MV-4-11 (cell line): ENCODE data around the gene SLC16A3.
"Not testable (repeated sequence)": the region's sequence is repeated elsewhere in the genome, so short reads cannot be mapped to it uniquely, and the experiment has no call there.

Experiments
- DNase-seq: peaks from one replicate; lab custom pipeline; 2025; lab: John Stamatoyannopoulos, UW

Gene SLC16A3

DNA sequence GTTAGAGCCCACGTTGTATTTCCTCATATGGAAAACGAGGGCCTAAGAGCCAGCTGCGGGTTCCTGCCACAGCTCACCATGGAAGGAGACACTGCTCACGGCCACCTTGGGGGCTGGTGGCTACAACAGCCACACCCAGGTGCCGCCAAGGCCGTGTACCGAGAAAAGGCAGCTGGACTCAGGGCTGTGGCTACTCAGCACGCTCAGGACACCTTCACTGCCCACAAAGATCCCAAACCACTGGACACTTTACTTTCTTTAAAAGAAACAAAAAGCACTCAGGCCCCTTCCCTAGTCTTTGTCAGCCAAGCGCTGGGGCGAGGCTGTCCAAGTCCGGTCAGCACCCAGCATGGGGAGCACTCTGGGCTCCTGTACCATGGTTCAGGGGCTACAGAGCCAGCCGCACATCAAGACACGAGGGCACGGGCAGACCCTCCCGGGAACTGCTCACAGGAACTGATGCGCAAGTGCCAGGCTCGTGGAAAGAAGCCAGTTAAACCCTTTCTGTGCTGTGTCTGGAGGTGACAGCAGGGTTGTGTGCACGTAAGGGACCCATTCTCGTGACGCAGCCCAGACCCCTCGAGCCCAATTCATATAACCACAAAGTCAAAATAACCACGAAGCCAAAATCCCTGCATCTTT is 18.5 kb downstream of the SLC16A3 start:
- peak; percentile 24 for DNase-seq

DNA sequence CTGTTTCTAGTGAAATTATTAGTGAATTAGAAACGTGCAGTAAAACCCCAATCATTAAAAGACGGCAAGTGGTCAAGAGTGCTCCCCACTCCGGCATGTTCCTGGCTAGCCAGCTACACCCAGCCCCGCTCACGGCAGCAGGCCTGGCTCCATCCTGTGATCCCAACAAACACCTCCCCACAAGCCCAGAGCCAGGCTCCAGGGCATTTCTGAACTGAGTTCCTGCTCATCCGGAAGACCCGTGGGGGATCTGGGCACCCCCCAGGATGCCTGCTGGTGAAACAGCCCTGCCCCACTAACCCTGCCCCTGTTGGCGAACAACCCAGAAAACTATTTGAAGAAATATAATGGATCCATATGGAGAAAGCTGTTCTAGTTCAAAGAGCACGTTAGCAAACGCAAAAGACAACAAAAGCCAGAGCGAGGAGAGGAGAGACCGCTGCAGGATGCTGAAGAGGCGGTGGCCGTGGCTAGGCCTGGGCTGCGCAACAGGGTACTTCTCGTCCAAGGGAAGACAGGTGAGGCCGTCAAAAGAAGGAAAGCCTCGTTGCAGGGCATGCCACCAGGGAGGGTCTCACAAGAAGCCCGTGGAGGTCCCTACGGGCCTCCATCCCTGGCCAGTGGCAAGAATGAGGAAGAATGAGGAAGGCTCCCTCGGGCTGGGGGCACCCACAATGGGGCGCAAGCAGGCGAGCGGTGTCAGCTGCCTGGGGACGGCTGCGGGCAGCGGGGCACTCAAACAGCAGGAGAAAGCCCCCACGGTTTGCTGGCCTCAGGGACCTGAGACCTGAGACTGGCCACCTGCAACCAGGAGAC is 19.2 kb downstream of the SLC16A3 start:
- DNase-seq: no peak

GRCh38 chr17:82248815-82249674 is 20.2 kb downstream of the SLC16A3 start:
- no peak for DNase-seq

DNA sequence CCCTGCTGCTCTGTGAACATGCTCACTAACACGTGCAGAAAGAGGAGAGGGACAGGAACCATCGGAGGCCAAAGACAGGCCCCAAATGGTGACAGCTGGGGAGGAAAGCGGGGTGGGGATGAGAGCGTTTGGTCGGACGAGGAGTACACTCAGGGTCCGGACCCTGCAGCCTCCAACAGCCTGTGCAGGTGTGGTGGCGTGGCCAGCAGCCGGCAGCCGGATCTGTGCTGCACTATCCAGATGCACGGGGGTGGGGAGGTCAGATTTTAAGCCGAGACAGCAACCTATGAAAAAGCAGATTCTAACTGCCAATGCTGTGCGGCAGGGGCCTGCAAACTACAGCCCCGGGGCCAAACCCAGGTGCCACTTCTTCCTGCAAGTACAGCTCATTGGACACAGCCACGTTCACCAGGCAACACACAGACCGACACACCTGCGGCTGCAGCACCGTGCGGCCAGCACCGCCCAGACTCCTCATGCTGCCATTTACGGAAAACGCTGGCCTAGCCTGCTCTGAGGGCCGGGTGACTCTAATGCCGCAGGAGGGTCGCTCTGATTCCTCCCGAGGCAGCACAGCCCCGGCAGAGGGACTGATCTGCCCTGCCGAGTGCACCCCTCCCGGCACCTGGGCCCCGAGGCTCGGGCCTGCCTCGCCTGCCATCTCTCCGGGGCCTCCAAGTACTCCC is 21.2 kb downstream of the SLC16A3 start:
- no peak for DNase-seq

DNA sequence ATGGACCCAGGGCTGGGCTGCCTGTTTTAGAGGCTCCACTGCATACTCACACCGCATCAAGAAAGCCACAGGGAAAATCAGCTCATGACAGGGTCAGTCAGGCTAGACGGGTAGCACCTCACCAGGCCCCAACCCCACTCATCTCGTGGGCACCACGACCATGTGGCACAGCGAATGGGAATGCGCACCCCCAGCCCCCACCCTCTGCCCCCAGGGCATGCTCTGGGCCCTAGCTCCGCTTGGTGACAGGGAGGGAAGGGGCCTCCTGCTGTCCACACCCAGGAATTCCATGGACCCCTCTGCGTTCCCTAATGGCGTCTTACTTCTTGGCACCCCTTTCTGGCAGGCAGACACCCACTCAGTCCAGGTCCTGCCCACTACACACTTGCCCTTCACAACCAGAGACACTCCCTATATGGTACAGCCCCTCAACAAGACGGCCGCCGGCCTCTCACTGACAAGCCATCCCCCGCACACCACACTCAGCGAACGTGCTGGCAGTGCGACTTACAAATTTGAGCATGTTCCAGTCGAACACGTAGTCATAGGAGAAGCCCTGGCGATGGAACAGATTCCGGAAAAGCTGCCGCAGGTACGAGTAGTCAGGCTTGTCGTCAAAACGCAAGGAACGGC is 22.1 kb downstream of the SLC16A3 start:
- no peak for DNase-seq

GRCh38 chr17:82252511-82253178 is 23.8 kb downstream of the SLC16A3 start:
- DNase-seq: no peak

DNA sequence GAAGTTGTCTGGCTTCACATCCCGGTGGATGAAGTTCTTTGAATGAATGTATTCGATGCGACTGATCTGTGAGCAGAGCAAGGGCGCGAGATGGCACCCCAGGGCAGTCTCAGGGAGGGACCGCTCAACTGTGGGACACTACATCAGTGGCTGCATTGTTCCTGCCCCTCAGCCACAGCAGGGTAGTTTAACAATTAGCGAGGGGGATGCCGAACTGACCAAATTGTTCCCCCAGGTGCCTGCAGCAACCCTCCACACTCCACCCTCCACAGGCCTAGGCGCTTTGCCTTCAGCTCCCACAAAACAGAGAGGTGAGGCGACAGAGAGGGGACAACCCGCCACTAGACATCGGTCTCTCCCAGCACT is 24.3 kb downstream of the SLC16A3 start:
- DNase-seq: no peak

- DNase-seq: not testable (repeated sequence)
Observed at GRCh38 chr17:82254096-82254495, 25.3 kb downstream of the SLC16A3 start.

- not testable (repeated sequence) for DNase-seq
Observed at GRCh38 chr17:82254746-82255145, 25.9 kb downstream of the SLC16A3 start.

DNA sequence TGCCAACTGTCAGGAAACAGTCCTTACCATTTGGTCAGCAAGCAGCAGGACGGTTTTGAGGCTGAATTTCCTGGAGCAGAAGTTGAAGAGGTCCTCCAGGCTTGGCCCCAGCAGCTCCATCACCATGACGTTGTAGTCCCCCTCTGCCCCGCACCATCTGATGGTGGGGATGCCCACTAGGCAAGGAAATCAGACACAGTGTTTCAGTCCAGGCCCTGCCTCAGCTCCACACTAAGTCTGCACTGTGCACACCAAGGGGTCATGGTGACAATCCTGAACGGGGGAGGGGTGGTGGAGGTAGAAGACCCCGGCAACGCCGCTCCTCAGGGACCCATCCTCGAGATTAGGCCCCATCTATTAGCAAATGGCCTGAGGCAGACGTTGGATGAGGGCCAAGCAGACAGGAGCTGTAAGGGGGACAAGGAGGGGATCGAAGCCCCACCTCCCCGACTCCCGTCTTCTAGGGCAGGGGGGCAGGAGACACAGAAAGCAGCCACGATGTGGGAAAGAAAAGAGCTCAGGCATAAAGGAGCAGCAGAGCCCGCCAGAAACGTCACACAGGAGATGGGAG is 26.6 kb downstream of the SLC16A3 start:
- no peak for DNase-seq

GRCh38 chr17:82256242-82256885 is 27.5 kb downstream of the SLC16A3 start:
- DNase-seq: no peak

DNA sequence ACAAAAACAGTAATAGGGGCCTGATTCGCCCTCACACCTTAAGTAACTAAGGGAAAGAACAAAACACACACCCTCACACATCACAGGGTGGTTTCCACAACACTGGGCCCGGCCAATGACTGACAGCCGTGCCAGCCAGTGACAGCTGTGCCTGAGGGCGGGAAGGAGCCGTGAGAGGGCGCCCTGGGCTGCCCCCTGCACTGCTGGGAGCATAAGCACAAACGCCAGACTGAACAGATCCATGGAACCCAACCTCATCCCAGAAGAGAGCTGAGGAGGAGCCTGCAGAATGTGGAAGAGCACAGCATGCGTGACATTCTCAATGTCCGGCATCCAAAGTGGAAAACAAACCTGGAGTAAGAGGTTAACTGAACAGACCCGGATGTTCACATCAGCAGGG is 28.6 kb downstream of the SLC16A3 start:
- DNase-seq: no peak

GRCh38 chr17:82258555-82258954 is 29.7 kb downstream of the SLC16A3 start:
- no peak for DNase-seq

DNA sequence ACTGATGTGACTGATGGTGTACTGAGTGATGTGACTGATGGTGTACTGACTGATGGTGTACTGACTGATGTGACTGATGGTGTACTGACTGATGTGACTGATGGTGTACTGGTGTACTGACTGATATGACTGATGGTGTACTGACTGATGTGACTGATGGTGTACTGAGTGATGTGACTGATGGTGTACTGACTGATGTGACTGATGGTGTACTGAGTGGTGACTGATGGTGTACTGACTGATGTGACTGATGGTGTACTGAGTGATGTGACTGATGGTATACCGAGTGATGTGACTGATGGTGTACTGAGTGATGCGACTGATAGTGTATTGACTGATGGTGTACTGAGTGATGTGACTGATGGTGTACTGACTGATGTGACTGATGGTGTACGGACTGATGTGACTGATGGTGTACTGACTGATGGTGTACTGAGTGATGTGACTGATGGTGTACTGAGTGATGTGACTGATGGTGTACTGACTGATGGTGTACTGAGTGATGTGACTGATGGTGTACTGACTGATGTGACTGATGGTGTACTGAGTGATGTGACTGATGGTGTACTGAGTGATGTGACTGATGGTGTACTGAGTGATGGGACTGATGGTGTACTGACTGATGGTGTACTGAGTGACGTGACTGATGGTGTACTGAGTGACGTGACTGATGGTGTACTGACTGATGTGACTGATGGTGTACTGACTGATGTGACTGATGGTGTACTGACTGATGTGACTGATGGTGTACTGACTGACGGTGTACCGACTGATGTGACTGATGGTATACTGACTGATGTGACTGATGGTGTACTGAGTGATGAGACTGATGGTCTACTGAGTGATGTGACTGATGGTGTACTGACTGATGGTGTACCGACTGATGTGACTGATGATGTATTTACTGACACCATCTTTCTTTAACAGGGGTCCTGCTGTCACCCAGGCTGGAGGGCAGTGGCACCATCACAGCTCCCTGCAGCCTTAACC is 31.4 kb downstream of the SLC16A3 start:
- not testable (repeated sequence) for DNase-seq

- no peak for DNase-seq
Observed at GRCh38 chr17:82262344-82262743, 33.5 kb downstream of the SLC16A3 start.

- DNase-seq: no peak
Observed at GRCh38 chr17:82263641-82264040, 34.8 kb downstream of the SLC16A3 start.

- DNase-seq: no peak
Observed at GRCh38 chr17:82266142-82266541, 37.3 kb downstream of the SLC16A3 start.

GRCh38 chr17:82267575-82268379 is 38.9 kb downstream of the SLC16A3 start:
- peak; percentile 91 for DNase-seq
